GM18907 (cell line): ENCODE measurements around the gene DCXR.

Experiments used
- ATAC-seq: cut with Tn5 transposase; IDR thresholded peaks from one replicate; pipeline ENCODE4 v1.9.1; 2021; ENCODE audit warnings: mild to moderate bottlenecking, moderate library complexity; ENCODE audit not compliant: unreplicated experiment

The DCXR gene

DNA sequence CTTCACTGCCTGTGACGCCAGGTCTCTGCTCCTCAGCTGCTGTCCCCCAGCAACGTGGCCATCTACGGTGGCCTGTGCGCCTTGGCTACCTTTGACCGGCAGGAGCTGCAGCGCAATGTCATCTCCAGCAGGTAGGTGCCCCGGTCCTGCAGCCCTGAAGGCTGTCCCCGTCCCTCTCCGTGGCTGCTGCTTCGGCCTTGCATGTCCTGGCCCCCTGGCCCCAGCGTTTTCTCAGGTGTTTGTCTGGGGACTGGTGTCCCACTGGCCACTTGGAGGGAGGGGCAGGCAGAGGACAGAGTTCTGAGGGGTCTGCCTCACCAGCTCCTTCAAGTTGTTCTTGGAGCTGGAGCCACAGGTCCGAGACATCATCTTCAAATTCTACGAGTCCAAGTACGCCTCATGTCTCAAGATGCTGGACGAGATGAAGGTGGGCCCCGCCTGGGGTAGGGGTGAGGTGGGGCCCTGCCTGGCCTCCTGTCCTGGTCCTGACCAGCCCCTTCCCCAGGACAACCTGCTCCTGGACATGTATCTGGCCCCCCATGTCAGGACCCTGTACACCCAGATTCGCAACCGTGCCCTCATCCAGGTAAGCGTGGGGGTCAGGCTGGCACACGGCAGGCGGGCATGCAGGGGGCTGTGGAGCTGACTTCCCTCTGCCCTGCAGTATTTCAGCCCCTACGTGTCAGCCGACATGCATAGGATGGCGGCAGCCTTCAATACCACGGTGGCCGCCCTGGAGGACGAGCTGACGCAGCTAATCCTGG lies 18.6 kb upstream of the DCXR start:
- no peak for ATAC-seq

DNA sequence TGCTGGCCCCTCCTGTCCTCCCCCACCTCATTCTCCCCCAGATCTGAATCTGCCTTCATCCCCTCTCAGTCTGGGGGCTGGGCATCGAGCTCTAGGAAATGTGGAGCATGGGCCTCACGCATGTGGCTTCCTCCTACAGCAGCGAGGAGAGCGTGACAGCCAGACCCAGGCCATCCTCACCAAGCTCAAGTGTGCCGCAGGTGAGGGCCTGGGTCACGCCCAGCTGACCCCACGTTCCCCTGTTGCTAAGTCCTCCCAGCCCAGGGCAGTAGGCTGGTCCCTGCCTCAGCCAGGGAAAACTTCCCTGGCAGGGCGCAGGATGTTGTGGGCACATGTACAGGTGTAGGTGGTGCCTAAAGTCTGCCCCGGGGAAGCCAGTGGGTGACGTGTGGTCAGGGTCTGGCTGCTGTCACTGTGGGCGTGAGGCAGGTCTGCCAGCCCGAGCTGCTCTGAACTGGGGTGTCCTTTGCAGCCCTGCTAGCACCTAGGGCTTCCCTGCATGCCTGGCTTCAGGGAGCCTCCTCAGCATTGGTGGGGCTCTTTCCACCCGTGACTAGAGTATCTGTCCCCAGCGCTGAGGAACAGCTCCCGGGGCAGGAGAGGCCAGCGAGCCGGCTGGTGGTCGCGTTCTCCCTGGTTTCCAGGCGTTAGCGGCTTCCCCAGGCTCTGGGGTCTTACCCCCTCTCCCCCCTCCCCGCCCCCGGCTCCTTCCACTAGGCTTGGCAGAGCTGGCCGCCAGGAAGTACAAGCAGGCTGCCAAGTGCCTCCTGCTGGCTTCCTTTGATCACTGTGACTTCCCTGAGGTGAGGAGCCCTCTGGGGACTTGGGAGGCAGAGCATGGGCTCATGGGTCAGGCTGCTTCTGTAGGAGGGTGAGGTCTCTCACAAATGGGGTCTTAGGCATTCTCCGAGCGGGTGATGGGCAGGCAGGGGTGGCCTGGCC lies 17.8 kb upstream of the DCXR start:
- ATAC-seq, result no peak

DNA sequence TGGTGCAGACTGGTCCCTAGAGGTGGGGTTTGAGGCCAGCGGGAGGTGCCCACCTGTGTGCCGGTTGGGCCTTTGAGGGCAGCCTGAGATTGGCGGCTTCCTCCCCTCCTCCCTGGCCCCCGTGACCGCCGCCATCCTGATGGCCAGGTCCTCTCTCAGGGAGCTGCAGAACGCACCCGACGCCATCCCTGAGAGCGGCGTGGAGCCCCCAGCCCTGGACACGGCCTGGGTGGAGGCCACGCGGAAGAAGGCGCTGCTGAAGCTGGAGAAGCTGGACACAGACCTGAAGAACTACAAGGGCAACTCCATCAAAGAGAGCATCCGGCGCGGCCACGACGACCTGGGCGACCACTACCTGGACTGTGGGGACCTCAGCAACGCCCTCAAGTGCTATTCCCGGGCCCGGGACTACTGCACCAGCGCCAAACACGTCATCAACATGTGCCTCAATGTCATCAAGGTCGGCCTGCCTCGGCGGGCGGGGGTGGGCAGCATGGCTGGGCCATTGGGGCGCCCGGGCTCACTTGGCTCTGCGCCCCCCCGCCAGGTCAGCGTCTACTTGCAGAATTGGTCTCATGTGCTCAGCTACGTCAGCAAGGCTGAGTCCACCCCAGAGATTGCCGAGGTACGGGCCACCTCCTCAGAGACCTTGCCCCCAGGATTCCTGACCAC lies 17.0 kb upstream of the DCXR start:
- ATAC-seq, result no peak

DNA sequence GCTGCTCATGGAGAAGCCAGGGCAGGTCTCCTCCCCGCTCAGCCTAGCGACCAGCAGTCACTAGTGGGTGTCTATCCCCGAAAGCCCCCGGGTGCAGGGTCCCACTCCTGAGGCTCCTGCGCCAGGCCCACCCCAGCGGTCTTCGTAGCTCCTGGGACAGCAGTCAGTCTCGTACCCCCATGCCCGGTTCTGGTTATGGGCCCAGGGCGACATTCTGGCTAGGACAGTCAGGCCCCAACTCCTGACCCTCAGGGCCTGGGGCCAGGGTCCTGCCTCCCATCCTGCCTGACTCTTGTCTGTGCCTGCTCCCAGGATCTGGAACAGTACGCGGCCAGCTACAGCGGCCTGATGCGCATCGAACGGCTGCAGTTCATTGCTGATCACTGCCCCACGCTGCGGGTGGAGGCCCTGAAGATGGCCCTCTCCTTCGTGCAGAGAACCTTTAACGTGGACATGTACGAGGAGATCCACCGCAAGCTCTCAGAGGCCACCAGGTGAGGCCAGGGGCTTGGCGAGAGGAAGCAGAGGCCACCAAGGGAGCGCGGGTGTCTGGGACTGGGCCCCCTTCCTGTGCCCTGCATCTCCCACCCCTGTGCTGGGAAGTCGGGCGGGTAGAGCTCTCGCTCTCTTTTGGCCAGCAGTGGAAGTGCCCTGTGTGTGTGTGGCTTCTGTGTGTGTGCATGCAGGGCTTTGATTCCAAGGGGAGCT lies 16.2 kb upstream of the DCXR start:
- no peak for ATAC-seq

DNA sequence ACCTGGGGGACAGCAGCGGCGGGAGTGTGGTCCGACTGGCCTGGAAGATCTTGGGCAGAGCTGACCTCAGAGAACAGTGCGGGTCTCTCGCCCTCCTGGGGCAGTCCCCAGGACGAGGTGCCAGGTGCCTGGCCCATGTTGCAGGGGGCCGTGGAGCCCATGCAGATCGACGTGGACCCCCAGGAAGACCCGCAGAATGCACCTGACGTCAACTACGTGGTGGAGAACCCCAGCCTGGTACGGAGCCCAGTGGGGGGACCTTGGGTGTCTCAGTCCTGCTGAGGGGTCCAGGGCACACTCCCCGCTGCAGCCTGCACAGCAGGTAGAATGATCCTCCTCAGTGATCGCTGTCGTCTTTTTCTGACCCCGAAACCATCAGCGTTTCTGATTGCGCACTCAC lies 15.6 kb upstream of the DCXR start:
- no peak for ATAC-seq

GRCh38 chr17:82052638-82053059 lies 15.2 kb upstream of the DCXR start:
- ATAC-seq, result no peak

DNA sequence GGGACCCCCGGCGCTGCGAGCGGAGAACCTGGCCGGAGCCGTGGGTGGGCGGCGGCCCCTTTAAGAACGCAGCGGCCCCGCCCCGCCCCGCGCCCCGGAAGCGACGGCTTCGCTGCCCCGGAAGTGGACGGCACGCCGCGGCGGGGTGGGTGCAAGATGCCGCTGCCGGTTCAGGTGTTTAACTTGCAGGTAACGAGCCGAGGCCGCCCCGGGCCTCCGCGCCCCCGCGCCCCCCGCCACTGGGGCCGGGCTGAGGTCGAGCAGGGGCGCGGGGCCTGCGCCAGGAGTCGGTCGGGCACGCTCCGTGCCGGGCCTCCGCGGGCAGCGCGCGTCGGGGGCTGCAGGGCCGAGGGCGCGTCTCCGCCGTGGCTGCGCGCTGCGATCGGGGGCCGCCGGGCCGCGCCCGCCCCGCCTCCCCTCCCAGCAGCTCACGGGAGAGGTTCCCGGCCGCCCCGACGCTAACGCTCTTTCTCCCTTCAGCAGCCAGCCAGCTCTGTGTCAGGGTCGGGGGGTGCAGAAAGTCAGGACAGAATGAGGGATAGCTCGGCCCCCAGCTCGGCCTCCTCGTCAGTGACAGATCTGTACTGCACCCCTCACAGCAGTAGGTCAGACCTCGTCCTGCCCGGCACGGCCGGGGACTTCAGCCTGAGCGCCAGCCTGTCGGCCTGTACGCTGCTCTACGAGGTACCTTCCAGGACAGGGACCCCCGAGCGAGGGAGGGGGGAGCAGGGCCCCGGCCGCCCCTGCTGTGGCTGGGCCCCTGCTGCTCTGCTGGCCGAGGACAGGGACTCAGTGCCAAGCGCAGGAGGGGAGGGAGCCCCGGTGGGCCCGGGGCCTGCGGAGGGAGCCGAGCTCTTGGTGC lies 14.5 kb upstream of the DCXR start, which contains the start of the genes GPS1 and RFNG:
Gene GPS1 (plus strand): TSS at position 123 of the 862 bp plus-strand sequence. CDS start 34 bp downstream, at position 157.
Gene RFNG (minus strand): TSS at position 36 of the 862 bp plus-strand sequence. CDS start 45 bp downstream, outside the sequence.
- peak; percentile 57 for ATAC-seq

DNA sequence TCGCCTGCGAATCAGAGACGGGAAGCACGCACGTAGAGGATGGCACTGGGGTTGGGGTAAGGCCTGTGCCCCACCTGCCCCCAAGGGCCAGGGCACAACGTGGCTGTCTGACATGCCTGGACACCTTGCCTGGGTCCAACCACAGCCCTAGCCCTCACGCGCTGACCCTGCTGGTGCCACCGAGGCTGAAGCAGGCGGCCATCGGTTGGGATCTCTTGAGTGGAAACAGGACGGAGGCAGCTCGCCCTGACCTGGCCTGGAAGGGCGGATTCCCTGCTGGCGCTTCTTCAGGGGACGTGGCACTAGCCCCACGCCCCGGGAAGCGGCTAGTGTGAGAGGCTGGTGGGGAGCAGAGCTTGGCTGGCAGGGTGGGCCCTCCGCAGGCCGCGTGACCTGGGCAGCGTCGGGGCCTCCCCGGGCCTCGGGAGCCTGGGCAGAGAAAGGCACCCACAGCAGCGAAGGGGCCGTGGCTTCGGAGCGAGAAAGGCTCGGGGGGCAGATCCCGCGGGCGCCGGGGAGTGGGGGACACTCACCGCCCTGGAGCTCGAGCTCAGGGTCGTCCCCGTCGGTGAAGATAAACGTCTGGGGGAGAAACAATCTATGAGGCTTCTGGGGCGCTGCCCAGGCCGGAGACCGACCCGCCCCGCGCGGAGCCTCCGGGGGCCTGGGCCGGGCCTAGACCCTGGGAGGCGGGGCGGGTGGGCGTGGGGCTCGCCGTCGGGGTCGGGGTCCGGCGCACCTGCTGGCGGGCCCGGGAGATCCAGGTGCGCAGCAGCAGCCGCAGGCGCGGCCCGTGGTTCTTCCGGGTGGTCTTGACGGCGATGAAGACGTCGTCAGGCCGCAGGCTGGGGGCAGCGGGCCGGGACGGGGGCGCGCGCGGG lies 13.5 kb upstream of the DCXR start:
- peak; percentile 13 for ATAC-seq

DNA sequence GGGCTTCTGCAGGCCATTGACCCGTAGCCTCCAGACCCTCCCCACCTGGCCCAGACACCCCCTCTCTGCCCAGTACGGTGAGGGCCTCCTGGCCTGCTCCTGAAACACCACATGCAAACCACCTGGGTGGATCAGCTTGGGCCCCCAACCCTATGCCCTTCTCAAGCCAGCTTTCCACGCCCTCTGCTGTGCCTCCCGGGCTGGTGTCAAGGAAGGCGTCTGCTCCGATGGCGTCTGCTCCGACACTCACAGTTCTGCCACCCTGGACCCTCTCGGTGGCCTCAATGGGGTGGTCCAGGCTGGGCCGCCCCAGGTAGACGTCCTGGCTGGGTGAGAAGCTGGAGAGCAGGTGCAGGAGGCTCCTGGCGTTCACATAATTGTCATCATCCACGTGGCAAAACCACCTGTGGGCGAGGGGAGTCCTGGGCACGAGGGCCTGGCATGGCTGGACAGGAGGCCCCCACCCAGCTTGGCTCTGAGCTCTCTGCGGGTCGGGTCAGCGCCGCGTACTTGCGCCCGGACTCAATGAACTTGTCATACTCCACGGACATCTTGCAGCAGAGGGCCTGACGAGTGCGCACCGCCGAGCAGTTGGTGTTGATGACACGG lies 12.8 kb upstream of the DCXR start:
- no peak for ATAC-seq

GRCh38 chr17:82049521-82049971 lies 12.0 kb upstream of the DCXR start:
- no peak for ATAC-seq

DNA sequence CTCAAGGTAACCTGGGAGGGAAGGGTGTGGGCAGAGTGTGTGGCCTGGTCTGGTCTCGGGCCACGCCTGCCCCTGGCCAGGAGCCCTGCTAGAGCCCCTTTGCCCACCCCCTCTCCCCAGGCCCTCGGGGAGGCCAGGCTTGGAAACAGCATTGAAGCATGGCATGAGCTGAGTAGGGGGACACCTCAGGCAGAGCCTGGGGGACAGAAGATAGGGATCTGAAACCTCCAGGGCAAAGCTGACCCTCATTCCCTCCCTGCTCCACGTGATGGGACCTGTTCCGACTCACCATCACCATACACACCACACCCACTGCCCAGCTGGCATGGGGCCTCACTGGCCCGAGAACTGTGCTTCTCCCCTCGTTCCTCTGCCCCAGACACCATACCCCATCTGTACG lies 11.6 kb upstream of the DCXR start:
- no peak for ATAC-seq

- ATAC-seq, result no peak
These were observed 11.1 kb upstream of the DCXR start for GRCh38 chr17:82048571-82048971.

DNA sequence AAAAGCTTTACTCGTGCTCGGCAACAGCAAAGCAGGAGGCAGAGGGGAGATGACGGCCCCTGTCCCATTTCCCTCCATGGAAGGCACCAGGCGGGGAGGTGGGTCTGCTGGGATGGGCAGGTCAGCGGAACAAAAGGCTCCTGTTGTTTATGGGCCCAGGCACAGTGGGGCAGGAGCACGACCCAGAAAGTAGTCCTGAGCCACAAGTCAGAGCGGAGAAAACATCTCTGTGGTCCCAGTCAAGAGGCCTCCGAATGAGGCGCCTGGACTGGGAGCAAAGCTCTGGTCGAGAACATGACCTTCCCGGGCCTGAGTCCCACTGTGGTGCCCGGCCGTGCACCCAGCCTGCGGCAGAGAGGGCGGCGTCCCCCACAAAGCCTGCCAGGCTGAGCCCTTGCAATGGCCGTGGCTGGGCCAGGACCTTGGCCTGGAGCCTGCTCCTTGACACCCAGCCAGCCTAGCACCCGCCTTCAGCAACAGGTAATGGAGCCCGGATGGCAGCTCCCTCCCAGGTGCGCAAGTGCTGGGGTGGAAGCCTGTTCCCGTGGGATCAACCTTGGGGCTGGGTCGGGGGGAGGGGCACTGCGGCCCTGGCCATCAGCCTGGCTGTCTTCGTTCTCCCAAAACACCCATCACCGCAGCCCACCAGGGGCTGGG lies 10.5 kb upstream of the DCXR start:
- ATAC-seq, result no peak

DNA sequence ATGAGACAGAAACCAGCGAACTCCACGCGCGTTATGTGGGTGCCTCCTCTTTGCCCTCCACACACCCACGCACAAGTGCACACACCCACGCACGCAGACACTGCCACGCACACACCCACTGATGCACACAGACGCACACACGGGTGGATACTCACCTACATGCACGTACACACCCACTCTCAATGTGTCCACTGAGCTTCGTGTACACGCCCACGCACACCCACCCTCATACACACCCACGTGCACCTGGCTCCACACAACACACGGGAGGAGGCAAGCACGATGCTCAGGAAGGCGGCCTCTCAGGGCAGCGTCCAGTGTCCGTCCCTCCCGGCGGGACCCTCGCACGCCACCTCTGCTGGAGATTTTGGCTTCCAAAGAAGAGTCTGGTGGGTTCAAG lies 9.9 kb upstream of the DCXR start:
- no peak for ATAC-seq

- ATAC-seq, result no peak
These were observed 9.4 kb upstream of the DCXR start for GRCh38 chr17:82046903-82047302.

DNA sequence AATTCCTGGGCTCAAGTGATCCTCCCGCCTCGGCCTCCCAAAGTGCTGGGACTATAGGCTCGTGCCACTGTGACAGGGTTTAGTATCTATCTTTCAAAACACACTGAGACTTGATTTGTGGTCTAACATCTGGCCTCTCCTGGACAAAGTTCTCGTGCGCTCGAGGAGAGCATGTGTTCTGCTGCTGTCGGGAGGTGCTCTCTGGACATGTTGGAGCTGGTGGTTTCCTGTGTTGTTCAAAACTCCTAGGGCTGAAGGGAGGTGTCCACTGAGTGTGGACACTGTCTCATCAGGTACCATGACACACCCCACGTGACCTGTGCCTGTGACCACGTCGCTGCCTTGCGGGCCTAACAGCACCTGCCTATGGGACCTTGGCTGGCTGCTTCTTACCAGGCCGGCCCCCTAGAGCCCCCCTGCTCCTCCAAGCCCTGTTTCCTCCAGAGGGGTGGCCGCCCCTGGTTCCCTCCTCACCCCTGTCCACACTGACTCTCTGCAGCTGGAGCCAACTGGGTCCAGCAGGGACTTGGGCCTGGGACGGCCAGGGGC lies 8.5 kb upstream of the DCXR start:
- no peak for ATAC-seq

DNA sequence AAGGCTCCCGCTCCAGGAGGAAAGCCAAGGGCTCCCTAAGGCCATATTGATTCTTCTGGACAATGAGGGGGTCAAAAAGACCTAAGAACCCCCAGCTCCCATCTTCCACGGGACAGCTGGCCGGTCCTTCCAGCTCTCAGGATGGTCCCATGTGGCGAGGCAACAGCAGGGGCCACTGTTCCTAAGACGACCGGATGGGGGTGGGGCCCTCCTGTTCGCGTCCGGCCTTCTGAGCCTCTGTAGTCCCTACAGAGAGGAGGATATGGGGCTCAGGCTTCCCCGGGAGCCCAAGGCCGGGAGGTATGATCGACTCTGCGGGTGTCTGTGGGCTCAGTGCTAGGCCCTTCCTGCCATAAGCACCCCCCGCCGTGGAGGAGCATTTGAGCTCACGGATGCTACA lies 6.0 kb upstream of the DCXR start:
- ATAC-seq, result no peak
